Measurements from ENCODE around the gene RRM1.
A peak's percentile ranks its signal among the peaks of the same experiment; 100 is the strongest.
"Not testable (repeated sequence)": the region's sequence is repeated elsewhere in the genome, so short reads cannot be mapped to it uniquely, and the experiment has no call there.

The RRM1 gene

DNA sequence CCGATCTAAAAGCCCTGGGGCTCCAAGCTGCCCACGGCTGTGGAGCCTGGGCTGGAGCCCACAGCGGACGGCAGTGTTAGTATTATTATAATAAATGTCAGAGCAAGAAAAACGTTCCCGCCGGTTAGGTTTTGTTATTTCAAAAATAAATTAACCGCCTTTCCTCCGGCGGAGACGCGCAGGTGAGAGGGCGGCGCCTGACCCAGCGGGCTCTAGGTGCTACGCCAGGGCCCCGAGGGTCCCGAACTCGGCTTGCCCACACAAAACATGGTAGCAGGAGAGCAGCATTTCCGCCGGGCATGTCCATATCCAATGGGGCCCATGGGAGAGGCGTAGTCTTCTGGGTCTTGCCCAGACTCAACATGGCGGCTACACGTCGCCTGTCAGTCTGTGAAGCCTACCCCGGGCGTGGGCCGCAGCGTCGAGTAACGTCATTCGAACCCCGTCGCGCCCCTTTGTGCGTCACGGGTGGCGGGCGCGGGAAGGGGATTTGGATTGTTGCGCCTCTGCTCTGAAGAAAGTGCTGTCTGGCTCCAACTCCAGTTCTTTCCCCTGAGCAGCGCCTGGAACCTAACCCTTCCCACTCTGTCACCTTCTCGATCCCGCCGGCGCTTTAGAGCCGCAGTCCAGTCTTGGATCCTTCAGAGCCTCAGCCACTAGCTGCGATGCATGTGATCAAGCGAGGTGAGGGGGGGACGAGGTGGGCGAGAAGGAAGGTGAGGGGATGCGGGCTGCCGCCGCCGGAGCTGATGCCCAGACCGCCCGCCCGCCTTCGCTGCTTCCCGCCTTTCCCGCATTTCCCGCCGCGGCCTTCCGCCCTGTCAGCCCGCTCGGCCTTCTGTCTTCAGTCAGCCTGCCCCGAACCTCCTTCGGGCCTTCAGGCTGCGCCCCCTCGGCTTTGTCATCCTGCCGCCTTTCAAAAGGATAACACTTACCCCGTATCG, at the start of gene RRM1:
Gene RRM1, plus strand, starts transcription at position 452 of the 944 bp plus-strand sequence. Its CDS starts 214 bp downstream, at position 666.
- DNase-seq: peak; percentile 75 to 97 (median 92)

DNA sequence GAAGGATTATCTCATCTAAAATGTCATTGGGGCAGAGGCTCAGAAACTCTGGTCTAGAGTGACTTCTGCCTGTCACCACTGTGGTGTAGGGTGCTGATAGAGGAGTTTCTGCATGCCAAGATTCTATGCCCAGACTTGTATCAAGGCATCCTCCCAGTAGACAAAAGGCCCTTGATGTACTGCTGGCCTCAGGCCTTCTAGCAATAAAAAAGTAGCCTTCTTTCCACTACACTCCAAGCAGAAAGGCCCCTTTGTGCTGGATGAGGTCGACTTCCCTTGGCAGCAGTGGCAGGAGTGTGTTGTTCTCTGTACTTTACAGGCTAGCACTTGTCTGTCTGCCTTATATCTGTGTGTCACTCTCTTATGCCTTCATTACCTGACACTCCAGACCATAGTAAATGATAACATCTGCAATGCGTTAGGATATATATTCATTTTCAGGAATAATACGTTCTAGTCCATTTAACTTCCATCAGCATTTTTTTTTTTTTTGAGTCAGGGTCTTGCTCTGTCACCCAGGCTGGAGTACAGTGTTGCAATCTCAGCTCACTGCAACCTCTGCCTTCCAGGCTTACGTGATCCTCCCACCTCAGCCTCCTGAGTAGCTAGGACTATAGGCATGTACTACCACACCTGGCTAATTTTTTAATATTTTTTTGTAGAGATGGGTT, 49.5 kb upstream of the RRM1 start:
- peak in 10 of 14 donors; percentile 26 to 80 (median 58) for DNase-seq

DNA sequence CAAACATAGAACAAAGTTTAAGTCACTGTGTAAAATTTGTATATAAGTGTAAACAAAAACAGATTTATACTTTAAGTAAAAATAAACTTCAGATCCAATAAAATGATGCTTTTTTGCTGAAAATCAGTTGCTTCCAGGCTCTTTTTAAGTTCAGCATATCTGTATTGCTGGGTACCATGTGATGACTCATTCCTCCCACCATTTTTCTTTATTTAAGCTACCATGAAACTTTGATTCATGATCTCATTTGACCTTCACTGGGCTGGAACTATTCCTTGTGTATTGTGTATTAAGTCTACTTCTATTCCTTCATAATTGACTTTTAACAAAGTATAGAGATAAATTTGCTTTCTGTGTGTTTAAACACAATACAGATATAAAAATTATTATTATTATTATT, 46.3 kb upstream of the RRM1 start:
- DNase-seq: no peak

DNA sequence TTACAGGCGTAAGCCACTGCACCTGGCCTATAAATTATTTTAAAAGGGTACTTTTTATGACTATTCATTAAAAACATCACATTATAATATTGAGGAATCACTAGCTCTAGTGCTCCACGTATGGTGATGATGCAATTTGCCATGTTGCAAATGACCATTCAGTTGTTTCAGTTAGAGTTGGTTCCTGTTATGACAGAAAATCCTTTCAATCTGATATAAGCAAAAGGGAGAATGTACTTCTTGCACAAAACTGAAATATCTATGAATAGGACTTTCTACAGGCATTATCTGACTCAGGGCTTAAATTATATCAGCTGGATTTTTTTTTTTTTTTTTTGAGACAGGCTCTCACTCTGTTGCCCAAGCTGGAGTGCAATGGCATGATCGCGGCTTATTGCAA, 45.6 kb upstream of the RRM1 start:
- no peak for DNase-seq

DNA sequence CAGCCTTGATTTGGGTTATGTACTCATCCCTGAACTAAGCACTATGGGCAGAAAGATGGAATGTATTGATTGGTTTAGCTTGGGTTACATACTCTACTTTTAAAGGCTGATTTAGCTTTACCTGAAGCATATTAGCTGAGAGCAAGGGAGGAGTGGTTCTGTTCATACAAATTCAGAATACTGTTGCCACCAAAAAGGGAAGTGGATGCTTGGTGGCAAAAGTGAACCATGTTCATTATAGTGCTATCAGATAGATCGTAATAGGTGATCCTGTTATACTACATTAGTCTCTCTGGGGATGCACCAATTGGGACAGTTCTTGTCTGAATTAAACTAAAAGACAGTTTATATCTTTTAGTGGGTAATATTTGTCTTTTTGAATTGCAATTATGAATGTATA, 44.5 kb upstream of the RRM1 start:
- DNase-seq: no peak

DNA sequence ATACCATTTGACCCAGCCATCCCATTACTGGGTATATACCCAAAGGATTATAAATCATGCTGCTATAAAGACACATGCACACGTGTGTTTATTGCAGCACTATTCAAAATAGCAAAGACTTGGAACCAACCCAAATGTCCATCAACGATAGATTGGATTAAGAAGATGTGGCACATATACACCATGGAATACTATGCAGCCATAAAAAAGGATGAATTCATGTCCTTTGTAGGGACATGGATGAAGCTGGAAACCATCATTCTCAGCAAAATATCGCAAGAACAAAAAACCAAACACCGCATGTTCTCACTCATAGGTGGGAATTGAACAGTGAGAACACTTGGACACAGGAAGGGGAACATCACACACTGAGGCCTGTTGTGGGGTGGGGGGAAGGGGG, 41.4 kb upstream of the RRM1 start:
- DNase-seq: not testable (repeated sequence)

DNA sequence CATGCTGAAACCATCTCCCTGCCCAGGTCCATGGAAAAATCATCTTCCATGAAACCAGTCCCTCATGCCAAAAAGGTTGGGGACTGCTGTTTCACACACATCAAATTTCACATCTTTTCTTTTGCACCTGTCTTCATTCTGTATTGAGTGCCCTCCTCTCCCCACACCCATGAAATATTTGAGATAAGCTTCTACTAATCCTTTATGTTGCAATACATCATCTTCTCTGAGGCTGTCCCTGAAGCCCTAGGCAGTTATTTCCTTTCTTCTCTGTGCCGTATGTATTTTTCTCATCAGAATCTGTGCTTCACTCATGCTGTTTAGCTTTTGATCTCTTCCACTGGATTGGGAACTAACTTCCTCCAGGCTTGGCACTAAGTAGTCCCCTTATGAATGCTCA, 40.0 kb upstream of the RRM1 start:
- DNase-seq: no peak

DNA sequence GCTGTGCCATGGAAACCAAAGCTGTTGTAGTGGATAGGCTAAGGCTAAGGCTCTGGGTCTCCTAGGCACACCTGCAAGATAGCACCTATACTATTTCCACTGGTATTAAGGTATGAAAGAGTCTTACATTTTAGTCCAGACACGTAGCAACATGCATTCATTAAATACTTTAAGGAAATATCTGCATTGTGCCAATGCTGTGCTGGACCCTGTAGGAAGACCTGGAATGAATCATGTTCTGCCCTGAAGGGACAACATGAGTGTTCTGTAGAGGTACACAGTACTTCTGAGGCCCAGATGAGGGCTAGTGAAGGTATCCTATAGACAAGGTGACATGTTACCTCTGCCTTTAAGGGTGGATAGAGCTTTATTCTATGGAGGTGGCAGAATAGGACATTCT, 35.2 kb upstream of the RRM1 start:
- DNase-seq: no peak

DNA sequence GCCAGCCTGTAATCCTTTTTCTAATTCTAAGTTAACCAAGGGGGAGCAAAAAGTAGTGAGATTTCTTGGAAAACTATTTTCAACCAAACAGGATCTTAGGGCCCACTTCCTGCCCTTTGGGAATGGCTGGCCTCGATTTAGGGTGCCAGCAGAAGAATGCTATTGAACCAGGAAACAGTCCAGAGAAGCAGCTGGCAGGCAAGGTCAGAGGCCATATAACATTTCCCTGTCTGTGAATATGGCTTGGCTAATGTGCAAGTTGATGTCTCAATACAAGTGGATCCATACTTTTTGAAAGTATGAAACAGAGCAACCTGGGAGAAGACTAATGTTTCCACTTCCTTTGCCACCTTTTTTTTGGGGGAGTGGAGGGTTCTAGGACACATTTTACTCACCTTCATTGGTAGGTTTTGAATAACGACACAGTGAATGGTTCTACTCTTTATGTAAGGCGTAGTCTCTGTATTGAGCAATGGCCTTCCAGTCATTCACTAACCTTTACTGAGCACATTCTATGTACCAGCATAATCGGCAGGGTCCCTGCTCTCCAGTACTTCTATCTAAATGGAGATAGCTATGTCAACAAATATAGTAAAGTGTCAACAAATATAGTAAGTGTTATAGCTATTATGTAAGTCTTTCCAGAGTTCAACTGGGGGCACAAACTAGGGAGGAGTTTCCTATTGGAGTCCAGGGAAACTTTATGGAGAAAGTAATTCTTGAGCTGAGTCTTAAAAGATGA, 34.2 kb upstream of the RRM1 start:
- no peak for DNase-seq

DNA sequence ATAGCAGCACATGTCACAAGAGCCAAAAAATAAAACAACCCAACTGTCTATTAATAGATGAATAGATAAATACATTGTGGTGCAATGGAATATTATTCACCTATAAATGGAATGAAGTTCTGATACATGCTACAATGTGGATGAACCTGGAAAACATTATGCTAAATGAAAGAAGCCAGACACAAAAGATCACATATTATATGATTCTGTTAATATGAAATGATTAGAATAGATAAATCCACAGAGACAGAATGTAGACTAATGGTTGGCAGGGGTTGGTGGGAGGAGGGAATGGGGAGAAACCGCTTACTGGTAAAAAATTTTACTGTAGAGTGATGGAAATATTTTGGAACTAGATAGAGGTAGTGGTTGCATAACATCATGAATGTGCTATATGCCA, 32.9 kb upstream of the RRM1 start:
- DNase-seq: no peak

DNA sequence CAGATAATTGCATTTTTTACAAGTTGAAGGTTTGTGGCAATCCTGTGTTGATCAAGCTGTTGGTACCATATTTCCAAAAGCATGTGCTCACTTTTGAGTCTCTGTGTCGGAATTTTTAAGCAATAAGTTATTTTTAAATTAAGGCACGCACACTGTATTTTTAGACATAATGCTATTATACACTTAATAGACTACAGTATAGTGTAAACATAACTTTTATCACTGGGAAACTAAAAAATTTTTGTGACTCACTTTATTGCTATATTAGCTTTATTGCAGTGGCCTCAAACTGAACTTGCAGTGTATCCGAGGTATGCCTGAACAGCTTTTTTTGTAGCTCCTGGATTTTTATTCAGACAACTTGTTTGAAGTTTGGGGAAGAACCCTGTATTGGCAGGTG, 31.3 kb upstream of the RRM1 start:
- no peak for DNase-seq

DNA sequence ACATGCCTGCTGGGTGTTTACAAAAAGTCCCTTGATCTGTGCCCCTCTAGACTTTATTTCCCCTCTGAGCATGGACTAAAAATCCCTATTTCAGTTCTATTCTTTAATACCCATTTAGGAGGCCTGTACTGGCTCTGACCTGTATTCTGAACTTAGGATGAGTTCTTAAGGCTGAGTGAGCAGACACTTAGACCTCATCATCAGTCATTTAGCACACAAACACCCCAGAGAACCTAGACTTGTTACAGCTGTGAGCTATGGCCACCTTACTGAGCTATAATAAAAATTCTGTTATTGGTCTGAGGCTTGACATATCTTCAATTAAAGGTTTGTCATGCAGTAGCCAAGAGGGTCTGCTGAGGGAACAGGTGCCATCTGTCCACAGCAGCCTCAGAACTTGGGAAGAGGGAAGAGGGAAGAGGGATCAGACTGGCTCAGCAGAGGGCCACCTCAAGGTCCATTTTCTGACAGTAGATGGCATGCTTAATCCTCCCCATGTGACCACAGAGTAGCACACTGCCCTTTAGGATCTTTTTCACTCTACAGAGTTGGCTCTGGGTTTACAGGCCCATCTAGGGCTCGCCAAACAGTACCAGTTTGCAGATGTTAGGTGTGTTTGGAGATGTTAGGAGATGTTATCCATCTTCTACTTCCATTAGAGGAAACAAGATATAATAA, 30.2 kb upstream of the RRM1 start:
- DNase-seq: peak in 1 of 14 donors; percentile 7

DNA sequence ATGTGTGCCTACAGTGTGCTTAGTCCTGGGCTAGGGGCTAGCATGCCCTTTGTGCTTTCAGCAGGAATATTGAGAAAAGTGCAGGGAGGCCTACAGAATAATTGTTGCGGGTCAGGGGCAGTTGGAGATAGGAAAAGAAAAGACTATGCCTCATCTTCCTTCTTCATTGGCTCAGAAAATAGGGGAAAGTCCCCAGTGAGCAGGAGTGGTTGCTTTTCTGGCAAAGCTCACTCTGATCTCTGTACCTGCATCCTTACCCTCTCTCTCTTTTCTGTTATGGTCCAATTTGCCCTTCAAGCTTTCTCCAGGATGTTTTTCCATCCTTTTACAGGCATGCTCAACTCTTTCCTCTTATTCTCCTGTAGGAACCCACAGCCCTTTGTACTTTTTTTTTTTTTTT, 29.5 kb upstream of the RRM1 start:
- DNase-seq: no peak

DNA sequence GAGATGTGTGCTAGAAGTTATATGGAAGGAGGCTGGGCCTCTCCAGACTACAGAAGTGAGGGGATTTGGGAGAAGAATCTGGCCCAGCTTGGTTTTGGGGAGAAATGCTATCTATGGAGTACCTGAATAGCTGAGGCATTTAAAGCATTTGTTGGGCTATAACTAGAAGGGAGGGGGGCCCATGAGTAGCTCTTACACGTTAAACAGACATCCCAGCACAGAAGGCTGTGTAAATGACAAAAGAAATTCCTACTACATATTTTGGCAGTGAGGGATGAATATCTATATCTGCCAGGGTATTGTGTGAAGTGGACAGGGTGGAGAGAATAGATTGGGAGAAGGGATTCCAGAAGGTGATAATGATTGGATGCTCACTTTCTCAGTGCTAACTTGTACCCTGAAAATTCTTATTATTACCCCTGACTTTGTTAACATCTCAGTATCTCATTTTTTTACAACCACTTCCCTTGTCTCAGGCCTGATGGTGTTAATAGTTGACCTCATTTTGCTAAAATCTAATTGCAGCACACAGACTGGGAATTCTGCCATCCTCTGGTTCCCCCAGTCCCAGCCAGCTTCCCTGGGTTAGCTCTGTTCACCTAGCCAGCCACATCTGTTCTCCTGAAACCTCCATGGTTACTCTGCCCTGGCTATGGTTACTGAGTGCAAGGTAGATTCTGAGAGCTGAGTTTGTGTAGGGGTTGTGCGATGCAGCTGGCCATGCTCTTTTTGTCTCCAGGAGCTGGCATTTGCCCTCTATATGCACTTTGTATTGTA, 28.8 kb upstream of the RRM1 start:
- peak in 2 of 14 donors; percentile 4 to 79 for DNase-seq

DNA sequence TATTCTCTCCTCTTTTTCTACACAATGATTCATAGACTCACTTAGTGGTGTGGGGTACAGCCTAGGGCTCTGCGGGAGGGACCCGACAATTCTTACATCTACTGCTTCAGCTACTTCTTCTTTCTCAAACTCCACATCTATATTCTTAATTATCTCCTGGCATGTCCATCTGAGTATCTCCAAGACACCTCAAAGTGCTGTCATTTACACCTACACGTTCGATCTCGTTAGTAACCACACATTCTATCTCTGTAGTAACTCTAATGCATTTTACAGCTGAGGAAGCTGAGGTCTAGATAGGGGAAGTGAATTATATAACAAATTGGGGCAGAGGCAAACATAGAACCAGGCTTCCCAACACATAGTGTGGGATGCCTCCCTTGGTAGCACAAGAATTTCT, 27.7 kb upstream of the RRM1 start:
- DNase-seq: no peak

DNA sequence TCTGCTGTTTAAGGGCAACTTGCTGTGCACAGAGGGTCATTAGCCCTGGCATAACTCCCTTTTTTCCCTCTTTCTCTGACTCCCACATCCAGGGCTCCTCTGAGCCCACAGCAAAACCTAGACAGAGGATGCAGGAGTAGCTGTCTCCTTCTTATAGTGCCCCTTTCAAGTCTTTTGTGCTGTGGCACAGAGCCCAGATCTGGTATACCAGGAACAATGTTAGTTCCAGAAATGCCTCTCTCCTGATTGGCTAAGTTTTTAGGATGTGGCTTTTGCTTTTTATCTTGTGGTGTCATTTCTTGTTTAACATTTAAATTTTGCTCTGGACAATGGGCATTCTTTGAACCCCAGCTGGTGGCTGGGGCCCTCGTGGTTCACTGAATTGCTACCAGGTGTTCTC, 25.6 kb upstream of the RRM1 start:
- DNase-seq: no peak

DNA sequence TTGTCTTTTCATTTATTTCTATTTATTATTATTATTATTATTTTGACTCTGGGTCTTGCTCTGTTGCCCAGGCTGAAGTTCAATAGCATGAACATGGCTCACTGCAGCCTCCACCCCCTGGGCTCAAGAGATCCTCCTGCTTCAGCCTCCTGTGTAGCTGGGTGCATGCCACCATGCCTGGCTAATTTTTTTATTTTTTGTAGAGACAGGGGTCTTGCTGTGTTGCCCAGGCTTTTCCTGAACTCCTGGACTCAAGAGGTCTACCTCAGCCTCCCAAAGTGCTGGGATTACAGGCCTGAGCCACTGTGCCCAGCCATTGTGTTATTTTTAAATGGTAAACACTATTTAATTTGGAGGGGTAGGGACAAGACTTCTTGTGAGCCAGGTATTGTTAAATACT, 23.3 kb upstream of the RRM1 start:
- DNase-seq: no peak

DNA sequence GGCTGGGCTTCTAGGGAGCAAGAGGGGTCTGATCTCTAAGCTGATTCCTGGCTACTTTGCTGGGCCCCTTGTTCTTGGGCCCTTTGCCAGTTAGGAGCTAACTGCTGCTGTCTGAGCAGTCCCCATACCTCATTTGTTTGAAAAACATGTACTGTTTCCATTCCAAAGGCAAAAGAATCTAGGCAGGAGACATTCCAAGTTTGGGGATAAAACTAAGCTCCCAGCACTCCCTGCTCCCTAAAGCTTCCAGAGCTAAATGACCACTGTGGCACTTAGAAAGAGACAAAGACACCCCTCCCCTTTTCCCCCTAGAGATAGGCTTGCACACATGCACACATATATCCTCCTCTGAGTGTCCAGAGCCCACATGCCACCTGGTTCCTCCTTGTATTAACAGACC, 22.7 kb upstream of the RRM1 start:
- DNase-seq: no peak

DNA sequence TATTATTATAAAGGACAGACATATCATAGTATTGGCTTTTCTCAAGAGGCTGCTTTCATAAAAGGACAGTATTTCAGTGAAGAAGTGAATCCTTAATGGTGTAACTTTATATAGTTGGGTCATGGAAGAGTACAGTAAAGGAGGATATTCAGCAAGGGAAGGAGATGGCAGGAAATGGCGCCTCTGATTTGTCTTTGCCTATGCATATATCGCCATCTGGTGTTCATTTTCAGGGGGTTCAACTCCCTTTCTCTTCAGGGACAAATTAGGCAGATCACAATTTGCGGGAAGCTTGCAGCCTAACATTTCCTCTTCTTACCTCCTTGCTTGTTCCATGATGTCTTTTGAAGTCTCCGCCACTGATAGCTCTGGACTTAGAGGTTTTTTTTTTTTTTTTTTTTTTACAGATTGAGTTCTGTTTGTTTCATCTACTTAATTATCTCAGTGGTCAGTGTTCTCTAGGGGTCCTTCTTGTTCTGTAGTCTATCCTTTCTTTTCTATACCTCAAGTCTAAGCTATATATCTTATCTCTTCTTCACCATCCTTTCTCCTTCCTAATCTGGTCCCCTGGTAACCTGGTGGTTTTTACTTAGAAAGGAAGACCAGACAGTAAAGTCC, 21.8 kb upstream of the RRM1 start:
- peak in 10 of 14 donors; percentile 6 to 59 (median 19) for DNase-seq

DNA sequence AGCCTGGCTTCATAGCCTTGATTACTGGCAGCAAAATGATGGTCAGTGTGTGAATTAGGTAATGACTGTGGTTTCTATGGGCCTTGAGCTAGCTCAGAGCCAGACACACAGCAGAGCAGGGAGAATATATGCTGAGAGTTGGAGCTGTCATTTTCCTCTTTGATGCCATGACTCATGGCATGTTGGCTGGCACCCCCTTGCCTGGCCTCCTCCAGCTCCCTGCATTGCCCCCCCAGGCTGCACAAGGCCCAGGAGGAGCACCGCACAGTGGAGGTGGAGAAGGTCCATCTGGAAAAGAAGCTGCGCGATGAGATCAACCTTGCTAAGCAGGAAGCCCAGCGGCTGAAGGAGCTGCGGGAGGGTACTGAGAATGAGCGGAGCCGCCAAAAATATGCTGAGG, 20.3 kb upstream of the RRM1 start:
- peak in 1 of 14 donors; percentile 5 for DNase-seq

DNA sequence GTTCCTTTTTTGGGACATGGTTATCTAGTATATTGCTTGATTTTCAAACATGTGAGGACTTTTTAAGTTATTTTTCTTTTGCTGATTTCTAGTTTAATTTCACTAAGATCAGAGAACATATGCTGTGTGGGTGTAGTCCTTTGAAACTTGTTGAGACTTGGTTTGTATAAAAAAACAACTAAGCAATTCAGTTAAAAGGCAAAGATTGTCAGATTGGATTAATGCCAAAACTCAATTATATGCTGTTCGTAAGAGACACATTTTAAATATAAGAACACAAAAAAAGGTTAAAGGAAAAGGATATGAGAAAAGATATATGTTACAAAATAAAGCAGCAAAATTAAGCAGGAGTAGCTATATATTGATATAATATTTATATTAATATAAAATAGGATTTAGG, 17.8 kb upstream of the RRM1 start:
- no peak for DNase-seq

All from C1 segment of cervical spinal cord (tissue), 14 donors.